Gastroesophageal sphincter (tissue), 3 donors: ENCODE results near the gene ACAT2.

ENCODE experiments used
- POLR2A ChIP-seq, 2 donors: fragments of 450-650 bp; IDR thresholded peaks; one replicate each; pipeline ENCODE4 v1.6.1; 2017; ENCODE audit warnings: antibody characterized with exemption in 2 of 2, mild to moderate bottlenecking in 2 of 2, moderate library complexity in 1 of 2
- POLR2AphosphoS5 ChIP-seq: sonication (generic); formaldehyde crosslinking; IDR thresholded peaks from one replicate; pipeline ENCODE4 v1.6.1; 2017; ENCODE audit warnings: antibody characterized with exemption
- TF ChIP-seq, protein P1 (sequence below), 4 experiments: fragments of 200-600 bp in 2 of 4; fragments of 450-650 bp in 2 of 4; sonication (generic) in 1 of 4; IDR thresholded peaks; one replicate each; pipeline ENCODE4 v1.5.1; 2017 to 2019; ENCODE audit warnings: antibody characterized with exemption in 4 of 4, mild to moderate bottlenecking in 2 of 4, moderate library complexity in 2 of 4

DNA sequence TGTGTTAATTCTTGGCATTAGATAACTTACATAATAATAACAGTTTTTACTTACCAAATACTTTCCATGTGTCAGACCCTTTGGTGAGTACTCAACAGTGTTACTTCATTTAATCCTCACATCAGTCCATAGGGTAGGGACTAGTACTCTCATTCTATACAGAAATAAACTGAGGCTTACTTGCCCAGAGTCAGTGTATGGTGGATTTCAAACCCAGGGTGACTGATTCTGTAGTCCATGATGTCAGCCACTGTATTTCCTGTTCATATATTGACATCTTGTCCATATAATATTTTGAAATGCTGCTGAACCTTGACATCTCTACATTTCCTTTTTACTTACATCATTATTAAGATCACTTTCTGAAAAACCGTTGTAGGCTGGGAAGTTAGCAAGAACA lies 35.7 kb downstream of the ACAT2 start:
- TF ChIP-seq, protein P1, sequence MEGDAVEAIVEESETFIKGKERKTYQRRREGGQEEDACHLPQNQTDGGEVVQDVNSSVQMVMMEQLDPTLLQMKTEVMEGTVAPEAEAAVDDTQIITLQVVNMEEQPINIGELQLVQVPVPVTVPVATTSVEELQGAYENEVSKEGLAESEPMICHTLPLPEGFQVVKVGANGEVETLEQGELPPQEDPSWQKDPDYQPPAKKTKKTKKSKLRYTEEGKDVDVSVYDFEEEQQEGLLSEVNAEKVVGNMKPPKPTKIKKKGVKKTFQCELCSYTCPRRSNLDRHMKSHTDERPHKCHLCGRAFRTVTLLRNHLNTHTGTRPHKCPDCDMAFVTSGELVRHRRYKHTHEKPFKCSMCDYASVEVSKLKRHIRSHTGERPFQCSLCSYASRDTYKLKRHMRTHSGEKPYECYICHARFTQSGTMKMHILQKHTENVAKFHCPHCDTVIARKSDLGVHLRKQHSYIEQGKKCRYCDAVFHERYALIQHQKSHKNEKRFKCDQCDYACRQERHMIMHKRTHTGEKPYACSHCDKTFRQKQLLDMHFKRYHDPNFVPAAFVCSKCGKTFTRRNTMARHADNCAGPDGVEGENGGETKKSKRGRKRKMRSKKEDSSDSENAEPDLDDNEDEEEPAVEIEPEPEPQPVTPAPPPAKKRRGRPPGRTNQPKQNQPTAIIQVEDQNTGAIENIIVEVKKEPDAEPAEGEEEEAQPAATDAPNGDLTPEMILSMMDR (IDR thresholded peaks at IDR 0.05): no peak
- TF ChIP-seq POLR2A (IDR thresholded peaks at IDR 0.05): no peak
- TF ChIP-seq POLR2AphosphoS5: no peak
